ENCODE measurements around the gene VPS37D.
"Not testable (repeated sequence)": the region's sequence is repeated elsewhere in the genome, so short reads cannot be mapped to it uniquely, and the experiment has no call there.

The VPS37D gene

DNA sequence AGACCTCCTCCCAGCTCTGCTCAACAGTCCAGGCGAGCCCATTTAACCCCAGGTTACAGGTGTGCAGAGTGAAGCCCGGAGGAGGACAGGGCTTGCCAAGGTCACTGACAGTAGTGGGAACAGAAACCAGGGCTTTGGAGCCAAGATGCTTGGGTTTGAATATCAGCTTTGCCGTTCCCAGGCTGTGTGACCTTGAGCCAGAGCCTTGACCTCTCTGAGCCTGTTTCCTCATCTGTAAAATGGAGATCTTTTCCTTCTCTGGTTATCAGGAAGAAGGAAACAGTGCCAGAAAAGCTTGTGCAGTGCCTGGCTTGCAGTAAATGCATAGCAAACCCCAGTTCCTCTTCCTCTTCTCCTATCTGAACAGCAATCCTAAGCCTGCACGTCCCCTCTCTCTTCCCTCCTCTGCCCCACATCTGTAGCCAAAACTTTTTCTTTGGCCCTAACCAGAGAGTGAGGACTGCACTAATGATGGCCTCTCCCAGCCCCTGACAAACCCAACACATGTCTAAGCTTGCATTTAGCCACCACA is 21.9 kb upstream of the VPS37D start:
- no peak overlapping the region for H3K4me3 ChIP-seq (ENCODE audit: low read depth, low read length)
- DNase-seq (ENCODE audit: low read depth) = no peak

DNA sequence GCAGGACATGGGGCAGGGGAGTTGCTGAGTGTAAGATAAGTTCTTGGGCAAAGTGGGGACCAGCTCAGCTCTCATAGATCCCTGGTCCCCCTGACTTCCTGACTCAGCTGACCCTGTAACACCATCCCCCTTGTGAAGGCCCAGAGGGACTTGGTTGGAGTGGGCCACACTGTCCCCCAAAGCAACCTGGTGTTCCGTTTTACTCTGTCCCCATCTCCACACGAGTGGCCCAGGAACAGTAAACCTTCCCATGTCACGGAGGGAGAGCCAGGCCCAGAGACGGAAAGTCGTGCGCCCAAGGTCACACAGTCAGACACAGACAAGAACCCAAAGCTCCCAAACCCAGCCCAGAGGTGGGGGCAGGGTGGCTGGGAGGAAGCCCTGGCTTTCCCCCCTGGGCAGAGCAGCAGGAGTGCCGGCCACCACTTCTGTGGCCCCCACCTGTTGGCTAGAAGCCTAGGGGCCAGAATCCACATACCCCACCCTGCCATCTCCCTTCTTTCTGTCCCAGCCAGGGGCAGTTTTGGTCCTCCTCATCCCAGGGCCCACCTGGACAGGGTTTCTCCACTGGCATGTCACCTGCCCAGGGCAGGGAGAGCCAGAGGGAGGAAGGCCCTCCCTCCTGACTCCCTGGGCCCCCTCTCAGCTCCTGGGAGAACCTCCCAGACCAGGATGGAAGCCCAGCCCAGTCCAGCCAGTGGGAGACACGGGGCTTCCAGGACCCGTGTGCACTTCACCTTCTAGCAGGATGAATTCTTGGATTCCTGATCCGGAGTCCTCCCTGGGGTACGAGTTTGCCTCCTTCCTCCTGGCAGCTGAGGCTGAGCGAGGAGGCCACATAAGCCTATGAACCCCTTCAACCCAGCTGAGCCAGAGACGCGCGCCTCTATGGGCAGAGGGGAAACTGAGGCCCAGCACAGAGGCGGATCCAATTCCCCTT is 20.6 kb upstream of the VPS37D start:
- H3K4me3 ChIP-seq (ENCODE audit: low read depth, low read length) = no peak overlapping the region
- DNase-seq (ENCODE audit: low read depth) = no peak

DNA sequence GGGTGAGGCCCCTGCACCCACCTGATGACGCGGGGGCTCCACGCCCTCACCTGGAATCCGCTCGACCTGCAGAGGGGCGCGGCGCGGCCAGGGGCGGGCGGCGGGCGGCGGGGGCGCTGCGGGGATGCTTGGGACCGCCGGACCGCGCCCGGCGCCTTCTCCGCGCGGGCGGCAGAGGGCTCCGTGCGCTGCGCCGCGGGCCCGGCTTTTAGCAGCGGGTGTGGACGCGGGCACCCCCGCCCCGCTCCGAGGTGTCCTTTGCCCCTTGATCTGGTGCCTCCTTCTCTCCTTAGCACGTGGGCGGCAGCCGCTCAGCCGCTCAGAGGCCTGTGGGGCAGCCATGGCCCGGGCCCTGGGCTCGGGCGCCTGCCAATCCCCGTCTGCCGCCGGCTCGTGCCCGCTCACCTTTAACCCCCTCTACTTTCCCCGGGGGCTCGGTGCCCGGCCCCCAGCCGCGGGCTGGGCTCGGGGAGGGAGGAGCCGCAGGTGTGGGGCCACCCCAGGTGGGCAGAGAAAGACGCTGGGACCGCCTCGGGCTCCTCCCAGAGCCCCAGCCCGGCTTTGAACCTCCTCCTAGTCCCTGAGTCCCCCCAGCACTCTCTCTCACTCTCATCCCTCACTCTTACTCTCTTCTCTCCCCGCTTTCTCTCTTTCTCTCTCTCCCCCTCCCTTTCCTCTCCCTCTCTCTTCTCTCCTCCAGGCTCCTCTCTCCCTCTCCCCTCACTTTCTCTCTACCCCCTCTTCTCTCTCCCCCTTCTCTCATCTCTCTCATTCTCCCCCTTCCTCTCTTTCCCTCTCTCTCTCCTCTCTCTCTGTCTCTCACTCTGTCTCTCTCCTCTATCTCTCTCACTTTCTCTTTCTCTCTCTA is 19.7 kb upstream of the VPS37D start:
- DNase-seq (ENCODE audit: low read depth) = no peak
- peak overlapping the region; percentile 40 for H3K4me3 ChIP-seq (ENCODE audit: low read depth, low read length)

GRCh38 chr7:73648593-73649332 is 18.9 kb upstream of the VPS37D start:
- no peak for DNase-seq (ENCODE audit: low read depth)

GRCh38 chr7:73649576-73649975 is 18.1 kb upstream of the VPS37D start:
- no peak for DNase-seq (ENCODE audit: low read depth)
- no peak overlapping the region for H3K4me3 ChIP-seq (ENCODE audit: low read depth, low read length)

More at GRCh38 chr7:73648593-73649332, 18.9 kb upstream of the VPS37D start:
- H3K4me3 ChIP-seq (ENCODE audit: low read depth, low read length) = no peak overlapping the region

DNA sequence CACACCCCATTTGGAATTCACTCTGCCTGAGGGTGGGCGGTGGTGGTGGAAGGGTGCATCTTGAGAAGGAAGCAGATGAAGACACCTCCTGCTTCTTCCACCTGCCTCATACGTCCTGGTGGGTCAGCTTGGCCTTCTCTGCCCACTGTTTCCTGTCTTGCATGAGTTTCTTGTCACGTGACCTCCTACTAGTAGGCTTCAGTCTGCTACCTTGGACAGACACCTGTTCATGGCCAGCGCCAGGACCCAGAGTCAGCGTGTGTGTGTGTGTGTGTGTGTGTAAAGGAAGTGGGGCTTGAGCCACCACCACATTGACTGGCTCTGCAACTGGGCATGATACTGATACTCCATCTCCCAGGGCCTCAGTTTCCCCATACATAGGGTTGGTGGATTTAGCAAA is 17.1 kb upstream of the VPS37D start:
- no peak for DNase-seq (ENCODE audit: low read depth)
- no peak overlapping the region for H3K4me3 ChIP-seq (ENCODE audit: low read depth, low read length)

- H3K4me3 ChIP-seq (ENCODE audit: low read depth, low read length) = no peak overlapping the region
- no peak for DNase-seq (ENCODE audit: low read depth)
Measured at GRCh38 chr7:73652541-73652949, 15.1 kb upstream of the VPS37D start.

DNA sequence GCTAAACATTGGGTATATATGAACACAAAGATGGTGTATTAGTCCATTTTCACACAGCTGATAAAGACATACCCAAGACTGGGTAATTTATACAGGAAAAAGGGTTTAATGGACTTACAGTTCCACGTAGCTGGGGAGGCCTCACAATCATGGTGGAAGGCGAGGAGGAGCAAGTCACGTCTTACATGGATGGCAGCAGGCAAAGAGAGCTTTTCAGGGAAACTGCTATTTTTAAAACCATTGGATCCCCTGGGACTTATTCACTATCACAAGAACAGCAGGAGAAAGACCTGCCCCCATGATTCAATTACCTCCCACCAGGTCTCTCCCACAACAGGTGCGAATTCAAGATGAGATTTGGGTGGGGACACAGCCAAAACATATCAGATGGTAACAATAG is 12.3 kb upstream of the VPS37D start:
- not testable (repeated sequence) for H3K4me3 ChIP-seq (ENCODE audit: low read depth, low read length); DNase-seq (ENCODE audit: low read depth)

DNA sequence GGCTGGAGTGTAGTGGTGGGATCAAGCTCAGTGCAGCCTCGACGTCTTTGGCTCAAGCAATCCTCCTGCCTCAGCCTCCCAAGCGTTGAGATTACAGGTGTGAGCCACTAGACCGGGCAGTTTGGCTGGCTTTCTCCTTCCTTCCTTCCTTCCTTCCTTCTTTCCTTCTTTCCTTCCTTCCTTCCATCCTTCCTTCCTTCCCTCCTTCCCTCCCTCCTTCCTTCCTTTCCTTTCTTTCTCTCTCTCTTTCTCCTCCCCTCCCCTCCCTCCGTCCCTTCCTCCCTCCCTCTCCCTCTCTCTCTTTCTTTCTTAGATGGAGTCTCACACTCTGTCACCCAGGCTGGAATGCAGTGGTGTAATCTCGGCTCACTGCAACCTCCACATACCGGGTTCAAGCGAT is 7.6 kb upstream of the VPS37D start:
- DNase-seq (ENCODE audit: low read depth) = no peak
- H3K4me3 ChIP-seq (ENCODE audit: low read depth, low read length) = no peak overlapping the region

DNA sequence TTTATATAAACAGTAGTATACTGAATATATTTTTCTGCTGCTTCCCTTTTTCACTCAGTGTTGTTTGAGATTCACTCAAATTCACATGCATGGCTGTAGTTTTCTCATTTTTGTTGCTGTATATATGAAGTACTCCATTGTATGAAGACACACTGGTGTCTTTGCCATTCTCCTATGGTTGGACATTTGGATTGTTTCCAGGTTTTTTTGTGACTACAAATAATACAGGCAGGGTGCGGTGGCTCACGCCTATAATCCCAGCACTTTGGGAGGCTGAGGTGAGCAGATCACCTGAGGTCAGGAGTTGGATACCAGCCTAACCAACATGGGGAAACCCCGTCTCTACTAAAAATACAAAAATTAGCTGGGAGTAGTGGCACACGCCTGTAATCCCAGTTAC is 7.0 kb upstream of the VPS37D start:
- H3K4me3 ChIP-seq (ENCODE audit: low read depth, low read length); DNase-seq (ENCODE audit: low read depth): not testable (repeated sequence)

DNA sequence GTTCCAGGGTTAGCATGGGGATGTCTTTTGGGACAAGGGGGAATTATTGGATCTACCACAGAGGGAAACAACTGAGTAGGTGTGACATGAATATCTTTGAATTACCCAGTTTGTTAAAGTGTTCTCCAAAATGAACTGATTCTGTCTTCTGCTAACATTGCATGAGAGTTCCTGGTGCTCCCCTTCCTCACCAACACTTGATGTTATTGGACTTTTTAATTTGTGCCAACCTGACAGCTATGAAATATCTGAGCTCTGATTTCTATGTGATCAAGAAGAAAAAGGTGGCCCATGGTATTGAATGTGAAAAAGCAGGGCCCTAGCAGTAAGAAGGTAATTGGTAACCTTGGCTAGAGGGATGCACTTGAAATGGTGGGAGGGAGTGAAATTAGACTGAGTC is 4.6 kb upstream of the VPS37D start:
- DNase-seq (ENCODE audit: low read depth) = no peak
- H3K4me3 ChIP-seq (ENCODE audit: low read depth, low read length) = no peak overlapping the region

DNA sequence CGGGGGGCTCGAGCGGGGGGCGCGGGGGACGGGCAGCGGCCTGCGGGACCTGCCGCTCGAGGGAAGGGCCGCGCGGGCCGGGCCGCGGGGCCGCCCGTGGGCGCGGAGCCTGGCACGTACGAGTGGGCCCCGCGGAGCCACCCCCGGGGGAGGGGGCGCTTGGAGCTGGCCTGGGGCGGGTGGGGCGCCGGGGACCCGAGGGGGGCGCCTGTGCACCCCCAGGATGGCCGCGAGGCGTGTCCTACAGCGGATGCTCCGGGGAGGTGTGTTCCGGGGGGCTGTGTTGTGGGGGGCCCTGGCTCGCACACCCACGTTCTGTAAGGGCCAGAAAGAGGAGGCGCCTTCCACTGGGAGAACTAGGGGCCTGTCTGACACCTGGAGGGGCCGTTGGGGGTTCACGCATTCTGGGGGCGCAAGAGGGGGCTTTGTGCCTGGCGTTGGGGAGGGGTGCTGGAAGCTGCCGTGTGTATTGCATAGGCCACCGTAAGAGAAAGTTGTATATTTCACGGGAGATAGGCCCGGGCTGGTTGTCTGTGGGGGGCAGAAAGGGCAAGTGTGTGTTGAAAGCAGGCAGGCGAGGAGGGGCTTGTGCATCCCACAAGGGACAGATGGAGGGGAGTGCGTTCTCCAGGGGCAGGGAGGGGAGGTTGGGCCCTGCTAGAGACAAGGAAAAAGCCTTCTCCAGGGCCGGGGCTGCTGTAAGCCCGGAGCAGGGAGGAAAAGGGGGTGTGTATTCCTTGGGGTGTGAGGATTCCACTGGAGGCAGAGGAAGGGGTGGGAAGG is 663 bp downstream of the VPS37D start:
- H3K4me3 ChIP-seq (ENCODE audit: low read depth, low read length) = peak overlapping the region; percentile 77
- DNase-seq (ENCODE audit: low read depth) = no peak

- peak overlapping the region; percentile 77 for H3K4me3 ChIP-seq (ENCODE audit: low read depth, low read length)
- no peak for DNase-seq (ENCODE audit: low read depth)
Measured at GRCh38 chr7:73668886-73669230, 1.2 kb downstream of the VPS37D start.

GRCh38 chr7:73669288-73669701 is 1.7 kb downstream of the VPS37D start:
- peak overlapping the region; percentile 9 for H3K4me3 ChIP-seq (ENCODE audit: low read depth, low read length)
- DNase-seq (ENCODE audit: low read depth) = no peak

- DNase-seq (ENCODE audit: low read depth) = no peak
- H3K4me3 ChIP-seq (ENCODE audit: low read depth, low read length) = no peak overlapping the region
Measured at GRCh38 chr7:73669858-73670385, 2.3 kb downstream of the VPS37D start.

DNA sequence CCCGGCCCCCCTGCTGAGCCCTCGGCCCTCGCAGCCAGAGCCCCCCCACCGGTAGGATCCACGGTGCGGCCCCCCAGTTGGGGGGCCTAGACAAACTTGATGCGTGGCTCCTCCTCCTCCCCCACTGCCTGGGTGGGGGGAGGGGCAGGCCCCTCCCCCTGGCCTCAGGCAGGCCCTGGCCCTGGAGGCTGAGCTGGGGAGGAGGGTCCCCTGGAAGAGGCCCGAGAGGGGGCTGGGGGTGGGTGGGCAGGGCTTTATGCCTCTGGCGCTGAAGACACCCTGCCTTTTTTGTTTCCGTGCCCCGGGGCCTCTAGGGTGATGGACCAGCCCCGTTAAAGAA is 3.7 kb downstream of the VPS37D start:
- no peak for DNase-seq (ENCODE audit: low read depth)
- no peak overlapping the region for H3K4me3 ChIP-seq (ENCODE audit: low read depth, low read length)

GRCh38 chr7:73671857-73672445 is 4.3 kb downstream of the VPS37D start:
- no peak overlapping the region for H3K4me3 ChIP-seq (ENCODE audit: low read depth, low read length)
- DNase-seq (ENCODE audit: low read depth) = no peak

- H3K4me3 ChIP-seq (ENCODE audit: low read depth, low read length) = no peak overlapping the region
- no peak for DNase-seq (ENCODE audit: low read depth)
Measured at GRCh38 chr7:73674468-73675124, 7.0 kb downstream of the VPS37D start.
